Uterus (tissue), 4 donors: ENCODE measurements around the gene EIF4E1B. TPM values are rescaled to one million over a fixed set of nuclear protein-coding genes. Genes with fewer than 3 reads are reported as not detected.
"Not testable (repeated sequence)": the region's sequence is repeated elsewhere in the genome, so short reads cannot be mapped to it uniquely, and the experiment has no call there.

Experiments used
- DNase-seq, 2 donors: peaks; one replicate each; pipeline ENCODE4 v3.0.0-alpha.2; 2019 to 2020
- H3K27ac ChIP-seq, 2 donors: fragments of 200-600 bp; sonication (generic); 1 replicate in 1 of 2; 2 replicates in 1 of 2; pipeline ENCODE4 v1.5.1; 2016 to 2018
- H3K27me3 ChIP-seq, 2 donors: fragments of 200-600 bp; sonication (generic); one replicate each; pipeline ENCODE4 v1.5.1; 2018 to 2019; ENCODE audit warnings: control low read depth in 1 of 2
- H3K36me3 ChIP-seq, 2 donors: fragments of 200-600 bp; sonication (generic); one replicate each; pipeline ENCODE4 v1.5.1; 2019; ENCODE audit warnings: control low read depth in 1 of 2
- H3K4me1 ChIP-seq, 2 donors: fragments of 200-600 bp; sonication (generic); one replicate each; pipeline ENCODE4 v1.5.1; 2018 to 2019; ENCODE audit warnings: control low read depth in 1 of 2
- H3K4me3 ChIP-seq, 2 donors: fragments of 200-600 bp; sonication (generic); 1 replicate in 1 of 2; 2 replicates in 1 of 2; pipeline ENCODE4 v1.5.1; 2018 to 2019; ENCODE audit warnings: mild to moderate bottlenecking in 1 of 2
- H3K9me3 ChIP-seq, 2 donors: fragments of 200-600 bp; sonication (generic); one replicate each; pipeline ENCODE4 v1.5.1; 2019; ENCODE audit warnings: control low read depth in 1 of 2
- POLR2A ChIP-seq, 2 donors: fragments of 450-650 bp; IDR thresholded peaks; one replicate each; pipeline ENCODE4 v1.6.1; 2016; ENCODE audit warnings: antibody characterized with exemption in 2 of 2, mild to moderate bottlenecking in 1 of 2, moderate library complexity in 1 of 2
- intact Hi-C: fragments of 100-400 bp; cut with DNase I; formaldehyde crosslinking; loops from one replicate; pipeline ENCODE4 v1.15.1; 2023; ENCODE audit warnings: low total_unique reads
- total RNA-seq, 4 donors: library from RNA; depleted of rRNA in 3 of 4; stranded (reverse); fragments of >200 nt in 3 of 4; gene quantifications; one replicate each; pipeline versions ENCODE4 v1.1.0 to v1.2.4, GENCODE V29; 2014 to 2023
- TF ChIP-seq, protein P1 (sequence below), 4 experiments: fragments of 200-600 bp in 2 of 4; fragments of 450-650 bp in 2 of 4; sonication (generic) in 2 of 4; IDR thresholded peaks; one replicate each; pipeline ENCODE4 v1.5.1; 2016 to 2019; ENCODE audit warnings: antibody characterized with exemption in 4 of 4, mild to moderate bottlenecking in 2 of 4, moderate library complexity in 1 of 4
- donor health status: DM: yes; HTN: yes; CAD: no.

EIF4E1B gene
- total RNA-seq, 4 donors from 2014 or later, result not detected

DNA sequence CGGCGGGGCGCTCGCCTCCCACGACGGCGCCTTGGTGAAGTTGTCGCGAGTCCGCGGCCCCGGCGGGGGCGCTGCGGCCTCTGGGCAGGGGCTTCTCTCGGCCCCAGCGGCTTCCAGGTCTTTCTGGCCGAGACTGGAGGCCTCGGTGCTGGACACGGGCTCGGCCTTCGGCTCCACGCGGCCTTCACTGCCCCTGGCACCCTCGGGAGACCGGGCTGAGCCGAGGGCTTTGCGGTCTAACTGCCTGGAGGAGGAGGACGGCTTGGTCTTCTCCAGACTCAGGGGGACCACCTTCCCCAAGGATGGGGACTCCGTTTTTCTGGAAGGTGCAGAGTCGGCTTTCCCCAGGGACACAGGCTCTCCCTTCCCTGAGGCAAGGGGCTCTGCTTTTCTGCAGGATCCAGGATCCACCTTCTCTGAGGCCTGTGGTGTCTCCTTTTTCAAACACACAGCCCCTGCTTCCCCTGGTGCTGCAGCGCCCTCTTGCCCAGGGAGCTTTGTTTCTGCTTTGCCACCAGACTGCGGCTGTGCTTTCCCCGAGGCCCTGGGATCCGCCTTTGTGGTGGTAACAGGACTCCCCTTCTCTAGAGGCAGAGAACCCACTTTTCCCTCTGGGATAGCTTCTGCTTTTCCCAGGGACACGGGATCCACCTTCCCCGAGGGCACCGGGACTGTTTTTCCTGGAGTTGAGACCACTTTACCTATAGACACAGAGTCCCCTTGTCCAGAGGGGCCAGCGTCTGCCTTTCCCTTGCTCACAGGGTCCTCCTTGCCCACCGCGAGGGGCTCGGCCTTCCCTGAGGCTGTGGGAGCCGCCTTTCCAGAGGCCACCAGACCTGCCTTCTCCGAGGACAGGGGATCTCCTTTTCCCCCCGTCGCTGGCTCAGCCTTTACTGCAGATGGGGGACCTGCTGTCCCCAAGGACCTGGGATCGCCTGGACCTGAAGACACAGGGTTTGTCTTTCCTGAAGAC, 32.8 kb upstream of the EIF4E1B start:
- H3K4me3 ChIP-seq, result peak overlapping the region in 1 of 2 donors; percentile 23
- no peaks in the 10 kb centered on the region for H3K27me3 ChIP-seq
- DNase-seq, result no peak
- no peaks in the 10 kb centered on the region for H3K36me3 ChIP-seq
- TF ChIP-seq, protein P1, sequence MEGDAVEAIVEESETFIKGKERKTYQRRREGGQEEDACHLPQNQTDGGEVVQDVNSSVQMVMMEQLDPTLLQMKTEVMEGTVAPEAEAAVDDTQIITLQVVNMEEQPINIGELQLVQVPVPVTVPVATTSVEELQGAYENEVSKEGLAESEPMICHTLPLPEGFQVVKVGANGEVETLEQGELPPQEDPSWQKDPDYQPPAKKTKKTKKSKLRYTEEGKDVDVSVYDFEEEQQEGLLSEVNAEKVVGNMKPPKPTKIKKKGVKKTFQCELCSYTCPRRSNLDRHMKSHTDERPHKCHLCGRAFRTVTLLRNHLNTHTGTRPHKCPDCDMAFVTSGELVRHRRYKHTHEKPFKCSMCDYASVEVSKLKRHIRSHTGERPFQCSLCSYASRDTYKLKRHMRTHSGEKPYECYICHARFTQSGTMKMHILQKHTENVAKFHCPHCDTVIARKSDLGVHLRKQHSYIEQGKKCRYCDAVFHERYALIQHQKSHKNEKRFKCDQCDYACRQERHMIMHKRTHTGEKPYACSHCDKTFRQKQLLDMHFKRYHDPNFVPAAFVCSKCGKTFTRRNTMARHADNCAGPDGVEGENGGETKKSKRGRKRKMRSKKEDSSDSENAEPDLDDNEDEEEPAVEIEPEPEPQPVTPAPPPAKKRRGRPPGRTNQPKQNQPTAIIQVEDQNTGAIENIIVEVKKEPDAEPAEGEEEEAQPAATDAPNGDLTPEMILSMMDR (IDR thresholded peaks at IDR 0.05), result no peak
- TF ChIP-seq POLR2A (IDR thresholded peaks at IDR 0.05), result no peak
- H3K4me1 ChIP-seq, result peaks cover 0 to 10% of the 10 kb centered on the region in 2 donors
- no peak overlapping the region for H3K27ac ChIP-seq
- H3K9me3 ChIP-seq, result no peaks in the 10 kb centered on the region
- intact Hi-C loops, result no loop called here

GRCh38 chr5:176599749-176600430, 30.6 kb upstream of the EIF4E1B start:
- not testable (repeated sequence) for H3K27ac ChIP-seq

DNA sequence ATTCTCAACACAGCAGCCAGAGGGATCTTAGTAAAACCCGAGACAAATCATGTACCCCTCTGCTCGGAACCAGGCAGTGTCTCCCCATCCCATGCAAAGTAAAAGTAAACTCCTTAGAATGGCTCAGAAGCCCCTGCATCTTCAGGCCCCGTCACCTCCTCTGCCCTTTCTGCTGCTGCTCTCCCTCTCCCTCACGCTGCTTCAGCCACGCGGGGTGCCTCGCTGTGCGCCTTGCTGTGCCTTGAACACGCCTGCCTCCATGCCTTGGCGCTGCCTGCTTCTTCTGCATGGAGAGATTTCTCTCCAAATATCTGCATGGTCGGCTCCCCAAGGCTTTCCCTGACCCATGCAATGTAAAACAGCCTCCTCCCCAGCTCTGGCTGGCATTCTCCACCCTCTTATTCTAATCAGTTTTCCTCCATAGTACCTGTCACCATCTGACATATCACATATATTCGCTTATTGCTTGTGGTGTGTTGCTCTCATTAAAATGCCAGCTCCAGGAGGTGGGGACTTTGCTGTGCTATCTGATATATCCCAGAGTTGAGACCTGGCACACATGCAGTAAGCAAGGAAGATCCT, 28.5 kb upstream of the EIF4E1B start:
- Histone ChIP-seq H3K27me3 (no peaks in the 10 kb centered on the region), H3K9me3 (no peaks in the 10 kb centered on the region), H3K4me1 (peaks cover 0 to 5% of the 10 kb centered on the region in 2 donors), H3K36me3 (no peaks in the 10 kb centered on the region), H3K4me3 (no peak overlapping the region), H3K27ac (no peak overlapping the region)
- no peak for TF ChIP-seq POLR2A (IDR thresholded peaks at IDR 0.05)
- TF ChIP-seq, protein P1 (IDR thresholded peaks at IDR 0.05), result no peak
- intact Hi-C loops, result no loop called here
- DNase-seq, result no peak

More at GRCh38 chr5:176599749-176600430, 30.6 kb upstream of the EIF4E1B start:
- H3K27me3 ChIP-seq, DNase-seq, intact Hi-C loops, H3K4me3 ChIP-seq, H3K9me3 ChIP-seq, H3K36me3 ChIP-seq, H3K4me1 ChIP-seq: not testable (repeated sequence)

DNA sequence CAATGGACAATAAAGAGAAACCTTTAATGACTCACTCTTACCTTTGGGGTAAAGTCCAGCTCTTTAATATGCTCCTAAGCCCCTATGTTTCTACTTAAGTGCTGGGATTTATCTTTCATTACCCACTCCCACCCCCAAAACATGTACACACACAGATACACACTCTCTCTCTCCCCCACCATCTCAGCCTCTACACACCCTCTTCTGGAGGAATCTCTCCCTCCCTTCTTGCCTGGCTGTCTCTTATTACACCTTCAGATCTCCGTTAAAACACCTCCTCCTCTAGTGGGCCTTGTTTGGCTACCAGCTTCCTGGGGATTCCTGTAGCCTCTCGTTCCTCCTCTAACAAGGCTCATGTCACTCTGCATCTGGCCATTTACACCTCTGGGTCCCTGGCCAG, 27.4 kb upstream of the EIF4E1B start:
- no peak for TF ChIP-seq POLR2A (IDR thresholded peaks at IDR 0.05)
- TF ChIP-seq, protein P1 (IDR thresholded peaks at IDR 0.05), result no peak
- no peak for DNase-seq
- Histone ChIP-seq H3K36me3 (no peaks in the 10 kb centered on the region), H3K4me1 (no peaks in the 10 kb centered on the region), H3K9me3 (no peaks in the 10 kb centered on the region), H3K4me3 (no peak overlapping the region), H3K27ac (no peak overlapping the region), H3K27me3 (no peaks in the 10 kb centered on the region)
- intact Hi-C loops, result no loop called here

DNA sequence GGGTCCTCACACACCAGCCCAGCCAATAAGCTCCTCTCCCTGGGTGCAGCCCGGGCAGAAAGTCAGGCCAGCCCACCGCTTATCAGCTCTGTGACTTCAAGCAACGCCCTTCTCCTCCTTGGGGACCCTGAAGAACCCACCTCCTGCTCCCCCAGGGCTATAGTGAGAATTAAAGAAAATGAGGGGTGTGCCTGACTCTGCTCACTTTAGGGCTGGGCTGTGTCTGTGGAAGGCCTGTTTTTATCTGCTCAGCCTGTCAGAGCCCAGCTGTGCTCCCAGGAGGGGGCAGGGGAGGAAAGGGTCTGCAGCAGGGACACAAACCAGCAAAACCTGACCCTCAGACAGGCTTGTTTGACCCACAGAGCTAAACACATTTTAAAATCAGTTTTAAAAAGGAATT, 24.4 kb upstream of the EIF4E1B start:
- intact Hi-C loops, result no loop called here
- Histone ChIP-seq H3K4me3 (no peak overlapping the region), H3K36me3 (no peaks in the 10 kb centered on the region), H3K4me1 (peaks cover 0 to 9% of the 10 kb centered on the region in 2 donors), H3K9me3 (no peaks in the 10 kb centered on the region), H3K27ac (no peak overlapping the region), H3K27me3 (peaks cover 0 to 8% of the 10 kb centered on the region in 2 donors)
- no peak for DNase-seq
- TF ChIP-seq POLR2A (IDR thresholded peaks at IDR 0.05), result no peak
- TF ChIP-seq, protein P1 (IDR thresholded peaks at IDR 0.05), result no peak
